ENCODE data around the gene ADAM19. TPM values are rescaled to one million over a fixed set of nuclear protein-coding genes. Genes with fewer than 3 reads are reported as not detected.

ADAM19 gene
- total RNA-seq, 1 experiment from 2014 or later, result 0.47 TPM

DNA sequence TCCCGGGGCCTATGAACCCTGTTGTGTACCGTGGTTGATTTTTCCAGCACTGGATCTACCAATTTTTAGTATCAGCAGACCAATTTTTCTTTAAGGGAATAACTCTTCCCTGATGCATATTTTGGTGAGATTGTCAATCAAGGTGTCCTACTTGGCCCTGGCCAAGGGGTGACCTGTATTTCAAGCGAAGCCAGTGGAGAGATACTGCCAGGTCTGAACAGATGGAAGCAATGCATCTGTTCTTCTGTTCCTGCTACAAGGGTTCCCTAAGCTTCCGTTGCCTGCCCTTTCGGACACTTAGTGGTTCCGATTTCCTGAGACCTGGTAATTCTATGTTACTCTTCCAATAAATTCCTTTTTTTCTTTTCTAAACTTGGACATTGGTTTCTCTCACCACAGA lies 37.3 kb downstream of the ADAM19 start:
- H3K4me1 Mint-ChIP-seq (ENCODE audit: insufficient read depth, unreplicated experiment), result no peaks in the 10 kb centered on the region
- no peaks in the 10 kb centered on the region for H3K9me3 Mint-ChIP-seq (ENCODE audit: unreplicated experiment)
- no peak for DNase-seq (ENCODE audit: unreplicated experiment)
- CTCF ChIA-PET, result interaction anchor here (0.6 kb wide), 1 partner anchor 8 kb away, joined by 3 read pairs; no protein-coding TSS in a partner anchor
- no peaks in the 10 kb centered on the region for H3K36me3 Mint-ChIP-seq (ENCODE audit: insufficient read depth, unreplicated experiment)
- H3K4me3 Mint-ChIP-seq (ENCODE audit: unreplicated experiment), result no peak overlapping the region
- intact Hi-C loops (cut with micrococcal nuclease), result no loop called here
- TF ChIP-seq, protein P1, sequence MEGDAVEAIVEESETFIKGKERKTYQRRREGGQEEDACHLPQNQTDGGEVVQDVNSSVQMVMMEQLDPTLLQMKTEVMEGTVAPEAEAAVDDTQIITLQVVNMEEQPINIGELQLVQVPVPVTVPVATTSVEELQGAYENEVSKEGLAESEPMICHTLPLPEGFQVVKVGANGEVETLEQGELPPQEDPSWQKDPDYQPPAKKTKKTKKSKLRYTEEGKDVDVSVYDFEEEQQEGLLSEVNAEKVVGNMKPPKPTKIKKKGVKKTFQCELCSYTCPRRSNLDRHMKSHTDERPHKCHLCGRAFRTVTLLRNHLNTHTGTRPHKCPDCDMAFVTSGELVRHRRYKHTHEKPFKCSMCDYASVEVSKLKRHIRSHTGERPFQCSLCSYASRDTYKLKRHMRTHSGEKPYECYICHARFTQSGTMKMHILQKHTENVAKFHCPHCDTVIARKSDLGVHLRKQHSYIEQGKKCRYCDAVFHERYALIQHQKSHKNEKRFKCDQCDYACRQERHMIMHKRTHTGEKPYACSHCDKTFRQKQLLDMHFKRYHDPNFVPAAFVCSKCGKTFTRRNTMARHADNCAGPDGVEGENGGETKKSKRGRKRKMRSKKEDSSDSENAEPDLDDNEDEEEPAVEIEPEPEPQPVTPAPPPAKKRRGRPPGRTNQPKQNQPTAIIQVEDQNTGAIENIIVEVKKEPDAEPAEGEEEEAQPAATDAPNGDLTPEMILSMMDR (IDR thresholded peaks at IDR 0.05; ENCODE audit: unreplicated experiment), result no peak
- H3K27me3 Mint-ChIP-seq (ENCODE audit: insufficient read depth, unreplicated experiment), result no peaks in the 10 kb centered on the region
- BruUV-seq (replicated peaks), result no TSS peak
- POLR2A ChIA-PET, result no interaction called here
- H3K27ac Mint-ChIP-seq (ENCODE audit: low read depth, unreplicated experiment), result no peak overlapping the region

DNA sequence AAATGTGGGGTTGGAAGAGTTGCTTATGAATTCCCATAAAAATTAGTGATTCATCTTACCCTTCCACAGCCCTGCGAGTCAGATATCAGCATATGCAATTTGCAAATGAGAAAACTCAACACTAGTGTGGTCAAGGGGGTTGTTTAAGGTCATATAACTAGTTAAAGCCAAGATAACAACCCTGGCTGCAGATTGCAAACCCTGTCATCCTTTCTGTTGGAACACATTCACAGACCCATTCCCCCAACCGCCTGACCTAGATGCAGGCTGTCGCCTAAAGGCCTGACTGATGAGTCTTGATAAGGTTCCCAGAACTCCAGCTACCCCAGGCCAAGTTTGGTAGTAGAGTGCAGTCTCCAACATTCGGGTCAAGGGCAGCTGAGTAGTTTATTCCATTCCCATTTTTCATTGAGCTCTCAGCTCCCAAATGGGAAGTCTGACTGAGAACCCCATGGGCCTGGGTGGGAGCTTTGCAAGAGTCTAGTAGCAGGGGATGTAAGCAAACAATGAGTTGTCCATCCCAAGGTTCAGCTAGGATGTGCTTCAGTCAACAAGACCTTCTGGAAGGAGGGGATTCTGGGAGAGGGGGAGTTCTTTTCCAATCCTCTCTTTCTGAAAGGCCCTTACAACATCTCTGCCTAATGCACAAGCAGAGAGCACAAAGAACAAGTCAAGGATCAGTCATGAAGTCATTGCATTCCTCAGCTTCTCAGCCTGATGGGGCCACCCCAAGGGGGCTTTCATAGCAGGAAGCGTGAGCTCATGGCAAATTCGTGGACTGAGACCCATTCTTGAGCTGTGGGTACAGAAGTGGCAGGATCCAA lies 40.3 kb downstream of the ADAM19 start:
- POLR2A ChIA-PET, result interaction anchor here (0.5 to 1.1 kb wide), 2 partner anchors 18 to 26 kb away, joined by 3 to 4 read pairs; no protein-coding TSS in a partner anchor
- H3K36me3 Mint-ChIP-seq (ENCODE audit: insufficient read depth, unreplicated experiment), result no peaks in the 10 kb centered on the region
- no peak overlapping the region for H3K4me3 Mint-ChIP-seq (ENCODE audit: unreplicated experiment)
- CTCF ChIA-PET, result interaction anchor here (0.5 to 1.5 kb wide), 3 partner anchors 15 to 32 kb away, joined by 3 to 4 read pairs (median 3); no protein-coding TSS in a partner anchor
- intact Hi-C loops (cut with micrococcal nuclease), result no loop called here
- no peaks in the 10 kb centered on the region for H3K27me3 Mint-ChIP-seq (ENCODE audit: insufficient read depth, unreplicated experiment)
- no peaks in the 10 kb centered on the region for H3K9me3 Mint-ChIP-seq (ENCODE audit: unreplicated experiment)
- TF ChIP-seq, protein P1 (IDR thresholded peaks at IDR 0.05; ENCODE audit: unreplicated experiment), result no peak
- H3K4me1 Mint-ChIP-seq (ENCODE audit: insufficient read depth, unreplicated experiment), result no peaks in the 10 kb centered on the region
- BruUV-seq (replicated peaks), result no TSS peak
- DNase-seq (ENCODE audit: unreplicated experiment), result no peak
- no peak overlapping the region for H3K27ac Mint-ChIP-seq (ENCODE audit: low read depth, unreplicated experiment)

DNA sequence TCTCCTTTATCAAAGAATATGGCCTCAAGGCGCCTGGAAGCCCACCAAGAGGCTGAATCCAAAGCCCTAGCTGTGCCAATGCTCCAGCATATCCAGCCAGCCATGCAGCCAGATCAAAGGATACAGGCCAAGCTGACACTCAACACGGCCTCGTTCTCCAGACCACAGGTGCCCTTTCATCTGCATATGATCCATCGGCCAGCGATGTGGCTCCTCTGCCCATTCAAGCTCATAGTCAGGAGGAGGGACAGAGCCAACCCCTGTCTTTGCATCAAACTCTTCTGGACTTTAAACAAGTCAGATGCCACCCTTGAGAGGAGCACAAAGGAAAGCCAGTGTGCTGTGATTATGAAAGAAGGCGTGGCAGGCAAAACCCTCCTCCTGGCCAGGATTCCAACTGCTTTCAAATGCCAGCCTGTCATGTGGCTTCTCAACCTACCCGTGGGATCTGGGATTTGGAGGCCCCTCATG lies 42.5 kb downstream of the ADAM19 start:
- ChIA-PET POLR2A (interaction anchor here (1.2 kb wide), 1 partner anchor 21 kb away, joined by 6 read pairs; no protein-coding TSS in a partner anchor), CTCF (interaction anchor here (0.7 kb wide), 1 partner anchor 71 kb away, joined by 3 read pairs; no protein-coding TSS in a partner anchor)
- Mint-ChIP-seq H3K27me3 (ENCODE audit: insufficient read depth, unreplicated experiment) (no peaks in the 10 kb centered on the region), H3K9me3 (ENCODE audit: unreplicated experiment) (no peaks in the 10 kb centered on the region), H3K36me3 (ENCODE audit: insufficient read depth, unreplicated experiment) (no peaks in the 10 kb centered on the region), H3K4me3 (ENCODE audit: unreplicated experiment) (no peak overlapping the region), H3K4me1 (ENCODE audit: insufficient read depth, unreplicated experiment) (no peaks in the 10 kb centered on the region), H3K27ac (ENCODE audit: low read depth, unreplicated experiment) (no peak overlapping the region)
- no TSS peak for BruUV-seq (replicated peaks)
- peak; percentile 43 for DNase-seq (ENCODE audit: unreplicated experiment)
- TF ChIP-seq, protein P1 (IDR thresholded peaks at IDR 0.05; ENCODE audit: unreplicated experiment), result no peak
- intact Hi-C loops (cut with micrococcal nuclease), result no loop called here

DNA sequence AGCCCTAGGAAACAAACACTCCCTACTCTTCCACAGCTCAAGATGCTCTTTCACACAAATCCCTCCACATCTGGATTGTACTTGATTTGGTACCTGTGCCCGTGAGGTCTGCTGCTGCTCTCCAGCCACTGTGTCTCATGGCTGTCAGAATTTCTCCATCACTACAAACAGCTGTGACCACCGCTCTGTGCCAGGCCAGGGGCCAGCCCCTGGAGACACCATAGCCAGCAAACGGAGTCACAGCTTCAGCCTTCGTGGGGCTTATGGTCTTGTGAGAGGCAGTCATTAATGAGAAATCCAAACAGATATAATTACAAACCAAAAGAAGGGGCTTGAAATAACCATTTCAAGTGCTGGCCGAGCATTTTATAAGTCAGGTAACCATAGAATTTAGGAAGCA lies 43.6 kb downstream of the ADAM19 start:
- Mint-ChIP-seq H3K36me3 (ENCODE audit: insufficient read depth, unreplicated experiment) (no peaks in the 10 kb centered on the region), H3K27me3 (ENCODE audit: insufficient read depth, unreplicated experiment) (no peaks in the 10 kb centered on the region), H3K4me3 (ENCODE audit: unreplicated experiment) (no peak overlapping the region), H3K27ac (ENCODE audit: low read depth, unreplicated experiment) (no peak overlapping the region), H3K9me3 (ENCODE audit: unreplicated experiment) (no peaks in the 10 kb centered on the region), H3K4me1 (ENCODE audit: insufficient read depth, unreplicated experiment) (no peaks in the 10 kb centered on the region)
- TF ChIP-seq, protein P1 (IDR thresholded peaks at IDR 0.05; ENCODE audit: unreplicated experiment), result no peak
- CTCF ChIA-PET, result interaction anchor here (0.5 to 0.7 kb wide), 2 partner anchors 72 to 210 kb away, joined by 3 read pairs; no protein-coding TSS in a partner anchor
- BruUV-seq (replicated peaks), result no TSS peak
- intact Hi-C loops (cut with micrococcal nuclease), result no loop called here
- DNase-seq (ENCODE audit: unreplicated experiment), result no peak
- POLR2A ChIA-PET, result no interaction called here

Measured in MCF 10A (cell line).